Vagina (tissue), 2 donors: ENCODE data around the gene FHIT.

Experiments used
- POLR2A ChIP-seq, 2 donors: fragments of 450-650 bp; IDR thresholded peaks; one replicate each; pipeline ENCODE4 v1.6.1; 2017; ENCODE audit warnings: antibody characterized with exemption in 2 of 2, mild to moderate bottlenecking in 2 of 2, moderate library complexity in 2 of 2
- POLR2AphosphoS5 ChIP-seq, 2 donors: sonication (generic); formaldehyde crosslinking; IDR thresholded peaks; one replicate each; pipeline ENCODE4 v1.9.0; 2017; ENCODE audit warnings: antibody characterized with exemption in 2 of 2, mild to moderate bottlenecking in 2 of 2, low read depth in 1 of 2; ENCODE audit not compliant: insufficient read depth in 1 of 2
- TF ChIP-seq, protein P1 (sequence below), 3 experiments: fragments of 450-650 bp in 2 of 3; fragments of 200-600 bp in 1 of 3; sonication (generic) in 1 of 3; IDR thresholded peaks; one replicate each; pipeline ENCODE4 v1.5.1; 2017 to 2019; ENCODE audit warnings: antibody characterized with exemption in 3 of 3, mild to moderate bottlenecking in 2 of 3, moderate library complexity in 2 of 3

GRCh38 chr3:60463685-60464084 is 787.6 kb downstream of the FHIT start:
- no peak for TF ChIP-seq POLR2A (IDR thresholded peaks at IDR 0.05)
- TF ChIP-seq, protein P1, sequence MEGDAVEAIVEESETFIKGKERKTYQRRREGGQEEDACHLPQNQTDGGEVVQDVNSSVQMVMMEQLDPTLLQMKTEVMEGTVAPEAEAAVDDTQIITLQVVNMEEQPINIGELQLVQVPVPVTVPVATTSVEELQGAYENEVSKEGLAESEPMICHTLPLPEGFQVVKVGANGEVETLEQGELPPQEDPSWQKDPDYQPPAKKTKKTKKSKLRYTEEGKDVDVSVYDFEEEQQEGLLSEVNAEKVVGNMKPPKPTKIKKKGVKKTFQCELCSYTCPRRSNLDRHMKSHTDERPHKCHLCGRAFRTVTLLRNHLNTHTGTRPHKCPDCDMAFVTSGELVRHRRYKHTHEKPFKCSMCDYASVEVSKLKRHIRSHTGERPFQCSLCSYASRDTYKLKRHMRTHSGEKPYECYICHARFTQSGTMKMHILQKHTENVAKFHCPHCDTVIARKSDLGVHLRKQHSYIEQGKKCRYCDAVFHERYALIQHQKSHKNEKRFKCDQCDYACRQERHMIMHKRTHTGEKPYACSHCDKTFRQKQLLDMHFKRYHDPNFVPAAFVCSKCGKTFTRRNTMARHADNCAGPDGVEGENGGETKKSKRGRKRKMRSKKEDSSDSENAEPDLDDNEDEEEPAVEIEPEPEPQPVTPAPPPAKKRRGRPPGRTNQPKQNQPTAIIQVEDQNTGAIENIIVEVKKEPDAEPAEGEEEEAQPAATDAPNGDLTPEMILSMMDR (IDR thresholded peaks at IDR 0.05), result no peak
- no peak for TF ChIP-seq POLR2AphosphoS5 (IDR thresholded peaks at IDR 0.05; ENCODE audit: insufficient read depth in 1 of 2, low read depth in 1 of 2)
